WI38 (cell line): ENCODE results near the gene ZNF865.

Source experiments
- H3K4me3 ChIP-seq: 2 replicates; pipeline ENCODE4 v1.5.1; 2011; ENCODE audit warnings: low read depth, mild to moderate bottlenecking, control low read depth, low read length
- CTCF ChIP-seq: IDR thresholded peaks from 2 replicates; pipeline ENCODE4 v1.5.1; 2012; ENCODE audit warnings: low read depth, mild to moderate bottlenecking, control low read depth, low read length

Gene ZNF865

GRCh38 chr19:55603115-55603514 lies 2.3 kb upstream of the ZNF865 start:
- H3K4me3 ChIP-seq, result no peak overlapping the region
- no peak for TF ChIP-seq CTCF

DNA sequence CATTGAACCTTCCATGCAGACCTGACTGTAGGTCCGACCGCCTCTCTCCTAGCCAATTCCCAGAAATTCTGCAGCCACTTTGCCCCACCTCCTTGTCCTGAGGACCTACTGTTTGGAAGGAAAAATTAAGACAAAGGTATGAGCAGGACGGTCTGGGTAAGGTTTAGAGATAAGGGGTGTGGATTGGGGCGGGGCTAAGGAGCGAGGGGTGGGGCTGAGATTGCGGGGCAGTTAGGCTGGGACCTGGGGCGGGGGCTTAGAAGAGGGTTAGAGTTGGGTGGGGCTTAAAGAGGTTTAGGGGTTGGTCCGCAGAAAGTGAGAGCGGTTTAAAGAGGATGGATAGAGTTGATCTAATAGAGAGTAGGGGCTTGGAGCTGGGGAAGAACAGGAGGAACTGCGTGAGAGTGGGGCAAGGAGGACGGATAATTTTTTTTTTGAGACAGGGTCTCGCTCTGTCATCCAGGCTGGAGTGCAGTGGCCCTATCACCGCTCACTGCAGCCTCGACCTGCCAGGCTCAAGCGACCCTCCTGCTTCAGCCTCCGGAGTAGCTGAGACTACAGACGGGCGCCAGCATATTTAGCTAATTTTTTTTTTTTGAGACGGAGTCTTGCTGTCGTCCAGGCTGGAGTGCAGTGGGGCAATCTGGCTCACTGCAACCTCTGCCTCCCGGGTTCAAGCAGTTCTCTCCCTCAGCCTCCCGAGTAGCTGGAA lies 1.7 kb upstream of the ZNF865 start:
- H3K4me3 ChIP-seq, result no peak overlapping the region
- TF ChIP-seq CTCF, result no peak

- peak overlapping the region; percentile 94 for H3K4me3 ChIP-seq
- no peak for TF ChIP-seq CTCF
Observed at GRCh38 chr19:55605207-55605636, 225 bp upstream of the ZNF865 start.

DNA sequence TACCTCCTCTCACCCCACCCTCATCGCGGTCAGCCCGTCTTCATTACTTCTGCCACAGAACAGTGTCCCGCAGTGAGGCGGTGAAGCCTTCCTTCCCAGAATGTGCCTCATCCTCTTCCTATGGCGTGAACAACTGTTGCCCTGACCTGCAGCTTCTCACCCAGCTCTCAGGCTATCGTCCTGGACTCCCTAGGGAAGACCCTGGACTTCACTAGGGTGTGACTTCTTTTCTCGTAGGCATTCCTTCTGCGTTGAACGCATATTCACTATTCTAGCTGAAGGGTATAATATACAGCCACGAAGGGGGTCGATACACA lies 982 bp downstream of the ZNF865 start:
- TF ChIP-seq CTCF, result no peak
- peak overlapping the region; percentile 94 for H3K4me3 ChIP-seq

- TF ChIP-seq CTCF, result no peak
- peak overlapping the region; percentile 94 for H3K4me3 ChIP-seq
Observed at GRCh38 chr19:55606817-55607216, 1.4 kb downstream of the ZNF865 start.

DNA sequence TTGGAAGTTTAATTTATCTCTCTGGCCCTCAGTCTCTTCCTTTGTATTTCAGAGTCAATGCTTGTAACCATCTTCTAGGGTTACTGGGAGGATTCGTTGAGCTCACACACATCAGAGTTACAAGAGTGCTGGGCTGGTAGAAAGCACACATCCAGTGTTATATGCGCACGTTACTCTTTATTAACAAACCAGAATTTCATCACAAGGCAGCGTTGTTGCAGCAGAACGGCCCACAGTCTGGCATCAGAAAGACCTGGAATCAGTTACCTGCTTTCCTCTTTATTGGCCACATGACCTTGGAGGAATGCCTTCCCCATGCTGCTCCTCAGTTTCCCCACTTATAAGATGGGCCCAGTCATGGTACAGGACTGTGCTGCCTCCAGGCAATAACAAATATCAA lies 3.9 kb downstream of the ZNF865 start:
- no peak for TF ChIP-seq CTCF
- H3K4me3 ChIP-seq, result no peak overlapping the region

- no peak for TF ChIP-seq CTCF
Observed at GRCh38 chr19:55611300-55611982, 6.0 kb downstream of the ZNF865 start.

More at GRCh38 chr19:55611300-55611982, 6.0 kb downstream of the ZNF865 start:
- H3K4me3 ChIP-seq, result no peak overlapping the region
